OCI-M2 (cell line): ENCODE results near the gene PIEZO1.

Source experiments
- DNase-seq: peaks from one replicate; lab custom pipeline; 2025; ENCODE audit not compliant: unreplicated experiment; lab: John Stamatoyannopoulos, UW

The PIEZO1 gene

GRCh38 chr16:88769617-88770460 lies 15.2 kb downstream of the PIEZO1 start:
- DNase-seq = no peak

- no peak for DNase-seq
Observed at GRCh38 chr16:88768071-88768783, 16.8 kb downstream of the PIEZO1 start.

- DNase-seq = no peak
Observed at GRCh38 chr16:88767546-88768070, 17.4 kb downstream of the PIEZO1 start.

- DNase-seq = no peak
Observed at GRCh38 chr16:88766975-88767374, 18.0 kb downstream of the PIEZO1 start.

GRCh38 chr16:88764913-88765349 lies 20.1 kb downstream of the PIEZO1 start:
- DNase-seq = no peak

GRCh38 chr16:88764080-88764479 lies 20.9 kb downstream of the PIEZO1 start:
- DNase-seq = no peak

GRCh38 chr16:88763502-88764053 lies 21.4 kb downstream of the PIEZO1 start:
- DNase-seq = no peak

GRCh38 chr16:88762941-88763340 lies 22.1 kb downstream of the PIEZO1 start:
- no peak for DNase-seq

GRCh38 chr16:88762258-88762870 lies 22.7 kb downstream of the PIEZO1 start:
- no peak for DNase-seq

GRCh38 chr16:88761830-88762229 lies 23.2 kb downstream of the PIEZO1 start:
- DNase-seq = no peak

- DNase-seq = no peak
Observed at GRCh38 chr16:88761143-88761534, 23.9 kb downstream of the PIEZO1 start.

- no peak for DNase-seq
Observed at GRCh38 chr16:88760424-88761142, 24.4 kb downstream of the PIEZO1 start.

GRCh38 chr16:88759976-88760350 lies 25.1 kb downstream of the PIEZO1 start:
- DNase-seq = no peak

- DNase-seq = no peak
Observed at GRCh38 chr16:88759245-88759975, 25.6 kb downstream of the PIEZO1 start.

- no peak for DNase-seq
Observed at GRCh38 chr16:88758944-88759244, 26.1 kb downstream of the PIEZO1 start.

- no peak for DNase-seq
Observed at GRCh38 chr16:88758227-88758943, 26.6 kb downstream of the PIEZO1 start.

- DNase-seq = no peak
Observed at GRCh38 chr16:88755745-88756443, 29.1 kb downstream of the PIEZO1 start.

GRCh38 chr16:88754912-88755744 lies 29.9 kb downstream of the PIEZO1 start:
- DNase-seq = no peak
